HepG2 (cell line): Measurements from ENCODE around the gene TOX4. TPM values are rescaled to one million over a fixed set of nuclear protein-coding genes. Genes with fewer than 3 reads are reported as not detected.

Source experiments
- AHDC1 ChIP-seq: sonication (generic); formaldehyde crosslinking; IDR thresholded peaks from 2 replicates; pipeline ENCODE4 v1.5.1; 2020; ENCODE audit warnings: mild to moderate bottlenecking, missing genetic modification reagents, borderline replicate concordance
- FOXP4 ChIP-seq: sonication (generic); formaldehyde crosslinking; IDR thresholded peaks from 2 replicates; pipeline ENCODE4 v1.4.0; 2020; ENCODE audit warnings: missing genetic modification reagents
- PRDM10 ChIP-seq: sonication (generic); formaldehyde crosslinking; IDR thresholded peaks from 2 replicates; pipeline ENCODE4 v1.4.0; 2020; ENCODE audit warnings: low read depth, missing genetic modification reagents
- RNF2 ChIP-seq: fragments of 450-650 bp; conservative IDR thresholded peaks from 2 replicates; pipeline ENCODE4 v1.6.1; 2016; ENCODE audit warnings: low read depth
- ZBTB10 ChIP-seq: sonication (generic); formaldehyde crosslinking; IDR thresholded peaks from 2 replicates; pipeline ENCODE4 v1.4.0; 2020; ENCODE audit warnings: missing genetic modification reagents, borderline replicate concordance
- ZNF639 ChIP-seq: conservative IDR thresholded peaks from 2 replicates; pipeline ENCODE4 v1.6.1; 2018; ENCODE audit warnings: missing genetic modification reagents
- ZUFSP ChIP-seq: sonication (generic); formaldehyde crosslinking; IDR thresholded peaks from 2 replicates; pipeline ENCODE4 v1.9.0; 2021; ENCODE audit warnings: missing genetic modification reagents, mild to moderate bottlenecking, borderline replicate concordance
- polyA plus RNA-seq, 8 experiments: library from polyadenylated mRNA; depleted of rRNA in 3 of 8; stranded (reverse) in 7 of 8; unstranded in 1 of 8; fragments of >200 nt; fragmentation: Illumina TruSeq in 4 of 8; extraction: Trizol in 4 of 8; gene quantifications; 2 replicates each; pipeline versions ENCODE4 v1.2.1 to v1.2.3, GENCODE V29; 2011 to 2016; ENCODE audit warnings: low read depth in 4 of 8, missing spikeins in 1 of 8, mixed read lengths in 1 of 8; ENCODE audit not compliant: insufficient read depth in 1 of 8
- total RNA-seq, 5 experiments: library from RNA; depleted of rRNA; stranded (reverse); fragments of >200 nt; fragmentation: Illumina TruSeq; extraction: Trizol; gene quantifications; 2 replicates each; pipeline ENCODE4 v1.2.3, GENCODE V29; 2016; ENCODE audit warnings: low read depth in 1 of 5

The TOX4 gene
- total and polyA plus RNA-seq, 2 of the 13 experiments (the other 11 are each of a cell fraction or from before 2014, with no cell fraction given) = 71.8 to 163 TPM

GRCh38 chr14:21528381-21529348 lies 51.7 kb downstream of the TOX4 start (continued):
- peak; percentile 94 for TF ChIP-seq FOXP4 (CRISPR knock-in tag)
- no peak for TF ChIP-seq RNF2
- TF ChIP-seq ZBTB10 (CRISPR knock-in tag) = peak; percentile 67; the same call in 1 of the 2 replicates
- TF ChIP-seq ZNF639 = 0 out of 2 replicates have a peak, but pooled peaks have one; percentile 40
- TF ChIP-seq AHDC1 (CRISPR knock-in tag) = peak; percentile 78; the same call in 1 of the 2 replicates
- no peak for TF ChIP-seq ZUFSP
- TF ChIP-seq PRDM10 (CRISPR knock-in tag) = peak; percentile 80
